Stimulated activated CD4-positive, alpha-beta T cell treated with anti-CD3 and anti-CD28 coated beads, Interleukin-1b, Interleukin-23, amount 100 ng/mL, for 24 hours (primary cell): ENCODE results near the gene TRAPPC11.

Experiments
- DNase-seq, 4 experiments: peaks; one replicate each; pipeline ENCODE4 v3.0.0-alpha.2; 2020; ENCODE audit warnings: low read depth in 4 of 4, low spot score in 1 of 4

TRAPPC11 gene

GRCh38 chr4:183637461-183637860, 21.6 kb upstream of the TRAPPC11 start:
- DNase-seq: no peak

- no peak for DNase-seq
Observed at GRCh38 chr4:183638436-183638835, 20.7 kb upstream of the TRAPPC11 start.

GRCh38 chr4:183639291-183639690, 19.8 kb upstream of the TRAPPC11 start:
- DNase-seq: no peak

GRCh38 chr4:183645326-183645725, 13.8 kb upstream of the TRAPPC11 start:
- no peak for DNase-seq

GRCh38 chr4:183657564-183657963, 1.5 kb upstream of the TRAPPC11 start:
- DNase-seq: no peak

GRCh38 chr4:183658362-183659028, 598 bp upstream of the TRAPPC11 start:
- peak in 1 of 4 experiments; percentile 9 for DNase-seq

- DNase-seq: no peak
Observed at GRCh38 chr4:183659872-183660242, 764 bp downstream of the TRAPPC11 start.

GRCh38 chr4:183666088-183666487, 7.0 kb downstream of the TRAPPC11 start:
- no peak for DNase-seq

GRCh38 chr4:183670251-183670650, 11.2 kb downstream of the TRAPPC11 start:
- no peak for DNase-seq

- no peak for DNase-seq
Observed at GRCh38 chr4:183670960-183671555, 12.0 kb downstream of the TRAPPC11 start.

- DNase-seq: no peak
Observed at GRCh38 chr4:183674153-183674552, 15.1 kb downstream of the TRAPPC11 start.

- DNase-seq: no peak
Observed at GRCh38 chr4:183675625-183676024, 16.5 kb downstream of the TRAPPC11 start.

GRCh38 chr4:183681119-183681518, 22.0 kb downstream of the TRAPPC11 start:
- DNase-seq: no peak

GRCh38 chr4:183686461-183686860, 27.4 kb downstream of the TRAPPC11 start:
- no peak for DNase-seq

- no peak for DNase-seq
Observed at GRCh38 chr4:183688216-183688615, 29.1 kb downstream of the TRAPPC11 start.

- no peak for DNase-seq
Observed at GRCh38 chr4:183691006-183691405, 31.9 kb downstream of the TRAPPC11 start.

- no peak for DNase-seq
Observed at GRCh38 chr4:183691897-183692296, 32.8 kb downstream of the TRAPPC11 start.

- no peak for DNase-seq
Observed at GRCh38 chr4:183698909-183699308, 39.8 kb downstream of the TRAPPC11 start.

GRCh38 chr4:183700407-183700806, 41.3 kb downstream of the TRAPPC11 start:
- no peak for DNase-seq

- DNase-seq: no peak
Observed at GRCh38 chr4:183702492-183702891, 43.4 kb downstream of the TRAPPC11 start.

GRCh38 chr4:183714626-183715025, 55.5 kb downstream of the TRAPPC11 start:
- no peak for DNase-seq

- DNase-seq: no peak
Observed at GRCh38 chr4:183716302-183716701, 57.2 kb downstream of the TRAPPC11 start.

GRCh38 chr4:183718876-183719275, 59.8 kb downstream of the TRAPPC11 start:
- DNase-seq: no peak
